Gastrocnemius medialis (tissue), 4 donors: ENCODE measurements around the gene PCDH9. TPM values are rescaled to one million over a fixed set of nuclear protein-coding genes. Genes with fewer than 3 reads are reported as not detected.
A peak's percentile ranks its signal among the peaks of the same experiment; 100 is the strongest.

Experiments used
- ATAC-seq, 2 donors: fragments of 150-250 bp; one replicate each; pipeline ENCODE4 v1.9.1; 2016
- DNase-seq, 2 donors: peaks; one replicate each; pipeline ENCODE4 v3.0.0-alpha.2; 2019
- H3K27ac ChIP-seq, 4 donors: fragments of 200-600 bp; sonication (generic); 1 replicate in 1 of 4; 2 replicates in 3 of 4; pipeline ENCODE4 v1.5.1; 2016 to 2018; ENCODE audit warnings: mild to moderate bottlenecking in 2 of 4, moderate library complexity in 1 of 4
- H3K27me3 ChIP-seq, 3 donors: fragments of 200-600 bp; sonication (generic) in 2 of 3; 1 replicate in 1 of 3; 2 replicates in 2 of 3; pipeline versions ENCODE4 v1.5.1 to v1.6.0; 2016 to 2019; ENCODE audit warnings: mild to moderate bottlenecking in 1 of 3, moderate library complexity in 1 of 3
- H3K36me3 ChIP-seq, 2 donors: fragments of 200-600 bp; sonication (generic) in 1 of 2; one replicate each; pipeline ENCODE4 v1.5.1; 2017 to 2018
- H3K4me1 ChIP-seq, 2 donors: fragments of 200-600 bp; sonication (generic) in 1 of 2; one replicate each; pipeline ENCODE4 v1.5.1; 2016 to 2017; ENCODE audit warnings: mild to moderate bottlenecking in 2 of 2
- H3K4me3 ChIP-seq, 4 donors: fragments of 200-600 bp; sonication (generic) in 3 of 4; 1 replicate in 1 of 4; 2 replicates in 3 of 4; pipeline ENCODE4 v1.5.1; 2016 to 2019; ENCODE audit warnings: mild to moderate bottlenecking in 2 of 4
- H3K9me3 ChIP-seq, 3 donors: fragments of 200-600 bp; sonication (generic) in 2 of 3; 1 replicate in 1 of 3; 2 replicates in 2 of 3; pipeline ENCODE4 v1.5.1; 2016 to 2019
- POLR2A ChIP-seq, 2 donors: fragments of 450-650 bp; IDR thresholded peaks; one replicate each; pipeline ENCODE4 v1.6.1; 2017; ENCODE audit warnings: antibody characterized with exemption in 2 of 2, mild to moderate bottlenecking in 2 of 2, moderate library complexity in 2 of 2
- in situ Hi-C, 4 donors: fragments of 200-750 bp; cut with MboI; loops; one replicate each; pipeline versions ENCODE4 v1.15.0 to v1.8.0; 2017; ENCODE audit warnings: low sequenced_read_pairs in 4 of 4
- intact Hi-C: fragments of 100-400 bp; cut with DNase I; formaldehyde crosslinking; loops from one replicate; pipeline ENCODE4 v1.15.1; 2023; ENCODE audit warnings: low total_unique reads
- total RNA-seq, 4 donors: library from RNA; depleted of rRNA; stranded (reverse); fragments of >200 nt; gene quantifications; one replicate each; pipeline versions ENCODE4 v1.1.0 to v1.2.3, GENCODE V29; 2016
- TF ChIP-seq, protein P1 (sequence below), 5 experiments: fragments of 450-650 bp in 3 of 5; fragments of 200-600 bp in 2 of 5; sonication (generic) in 2 of 5; IDR thresholded peaks in 4 of 5; conservative IDR thresholded peaks in 1 of 5; 1 replicate in 4 of 5; 2 replicates in 1 of 5; pipeline ENCODE4 v1.5.1; 2016 to 2019; ENCODE audit warnings: antibody characterized with exemption in 5 of 5, mild to moderate bottlenecking in 3 of 5, moderate library complexity in 3 of 5

PCDH9 gene
- total RNA-seq, 4 donors from 2014 or later, result 1.4 to 2.1 (median 1.9) TPM

DNA sequence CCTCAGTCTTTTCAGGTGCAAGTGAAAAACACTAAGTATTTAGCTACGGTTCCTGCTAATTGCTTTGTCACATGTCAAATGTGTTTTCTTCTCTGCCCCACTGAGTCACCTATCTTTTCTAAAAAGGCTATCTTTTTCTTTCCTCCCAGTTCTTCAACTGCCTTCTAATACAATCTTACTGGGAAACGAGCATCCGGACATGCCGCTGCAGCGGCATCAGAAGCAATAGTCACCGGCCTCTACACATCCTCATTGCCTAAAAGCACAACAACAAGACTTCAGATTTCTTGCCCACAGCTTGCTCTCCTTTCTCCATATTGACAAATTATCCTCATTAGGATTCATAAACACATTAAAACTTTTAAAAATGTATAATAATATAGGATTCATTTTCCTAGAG is 1.2 kb downstream of the PCDH9 start:
- TF ChIP-seq, protein P1, sequence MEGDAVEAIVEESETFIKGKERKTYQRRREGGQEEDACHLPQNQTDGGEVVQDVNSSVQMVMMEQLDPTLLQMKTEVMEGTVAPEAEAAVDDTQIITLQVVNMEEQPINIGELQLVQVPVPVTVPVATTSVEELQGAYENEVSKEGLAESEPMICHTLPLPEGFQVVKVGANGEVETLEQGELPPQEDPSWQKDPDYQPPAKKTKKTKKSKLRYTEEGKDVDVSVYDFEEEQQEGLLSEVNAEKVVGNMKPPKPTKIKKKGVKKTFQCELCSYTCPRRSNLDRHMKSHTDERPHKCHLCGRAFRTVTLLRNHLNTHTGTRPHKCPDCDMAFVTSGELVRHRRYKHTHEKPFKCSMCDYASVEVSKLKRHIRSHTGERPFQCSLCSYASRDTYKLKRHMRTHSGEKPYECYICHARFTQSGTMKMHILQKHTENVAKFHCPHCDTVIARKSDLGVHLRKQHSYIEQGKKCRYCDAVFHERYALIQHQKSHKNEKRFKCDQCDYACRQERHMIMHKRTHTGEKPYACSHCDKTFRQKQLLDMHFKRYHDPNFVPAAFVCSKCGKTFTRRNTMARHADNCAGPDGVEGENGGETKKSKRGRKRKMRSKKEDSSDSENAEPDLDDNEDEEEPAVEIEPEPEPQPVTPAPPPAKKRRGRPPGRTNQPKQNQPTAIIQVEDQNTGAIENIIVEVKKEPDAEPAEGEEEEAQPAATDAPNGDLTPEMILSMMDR (IDR thresholded peaks at IDR 0.05 in 4 of 5, conservative IDR thresholded peaks at IDR 0.05 in 1 of 5), result no peak
- peak overlapping the region; percentile 76 to 88 (median 83) for H3K4me3 ChIP-seq
- no peak for ATAC-seq
- no peaks in the 10 kb centered on the region for H3K9me3 ChIP-seq
- peaks cover 3 to 9% of the 10 kb centered on the region in 2 donors for H3K4me1 ChIP-seq
- no peaks in the 10 kb centered on the region for H3K27me3 ChIP-seq
- intact Hi-C loops (no loop called here), in situ Hi-C loops (no loop called here)
- no peaks in the 10 kb centered on the region for H3K36me3 ChIP-seq
- no peak for DNase-seq
- no peak overlapping the region for H3K27ac ChIP-seq

DNA sequence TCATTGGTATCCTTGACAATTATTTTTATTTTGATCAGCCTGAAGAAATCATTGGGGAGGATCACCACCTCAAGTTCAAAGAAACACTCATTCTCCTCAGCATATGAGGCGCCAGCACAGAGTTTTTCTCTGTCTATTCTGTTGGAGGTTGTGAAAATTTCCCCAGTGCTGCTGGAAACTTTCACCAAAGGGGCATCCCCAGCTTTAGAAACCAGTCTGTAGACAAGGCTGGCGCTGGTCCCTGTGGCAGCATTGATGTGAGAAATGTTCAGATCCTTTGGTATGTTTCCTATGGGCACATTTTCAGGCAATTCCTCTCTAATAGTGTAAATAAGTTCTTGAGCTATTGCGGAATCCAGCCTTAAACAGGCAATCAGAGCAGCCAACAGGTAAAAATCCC is 2.1 kb downstream of the PCDH9 start:
- Histone ChIP-seq H3K27ac (no peak overlapping the region), H3K9me3 (no peaks in the 10 kb centered on the region), H3K27me3 (no peaks in the 10 kb centered on the region), H3K4me1 (peaks cover 6 to 9% of the 10 kb centered on the region in 2 donors), H3K4me3 (no peak overlapping the region), H3K36me3 (no peaks in the 10 kb centered on the region)
- DNase-seq, result no peak
- no peak for TF ChIP-seq POLR2A (IDR thresholded peaks at IDR 0.05)
- TF ChIP-seq, protein P1 (IDR thresholded peaks at IDR 0.05 in 4 of 5, conservative IDR thresholded peaks at IDR 0.05 in 1 of 5), result no peak
- ATAC-seq, result no peak
- in situ Hi-C loops, result no loop called here
- intact Hi-C loops, result no loop called here

DNA sequence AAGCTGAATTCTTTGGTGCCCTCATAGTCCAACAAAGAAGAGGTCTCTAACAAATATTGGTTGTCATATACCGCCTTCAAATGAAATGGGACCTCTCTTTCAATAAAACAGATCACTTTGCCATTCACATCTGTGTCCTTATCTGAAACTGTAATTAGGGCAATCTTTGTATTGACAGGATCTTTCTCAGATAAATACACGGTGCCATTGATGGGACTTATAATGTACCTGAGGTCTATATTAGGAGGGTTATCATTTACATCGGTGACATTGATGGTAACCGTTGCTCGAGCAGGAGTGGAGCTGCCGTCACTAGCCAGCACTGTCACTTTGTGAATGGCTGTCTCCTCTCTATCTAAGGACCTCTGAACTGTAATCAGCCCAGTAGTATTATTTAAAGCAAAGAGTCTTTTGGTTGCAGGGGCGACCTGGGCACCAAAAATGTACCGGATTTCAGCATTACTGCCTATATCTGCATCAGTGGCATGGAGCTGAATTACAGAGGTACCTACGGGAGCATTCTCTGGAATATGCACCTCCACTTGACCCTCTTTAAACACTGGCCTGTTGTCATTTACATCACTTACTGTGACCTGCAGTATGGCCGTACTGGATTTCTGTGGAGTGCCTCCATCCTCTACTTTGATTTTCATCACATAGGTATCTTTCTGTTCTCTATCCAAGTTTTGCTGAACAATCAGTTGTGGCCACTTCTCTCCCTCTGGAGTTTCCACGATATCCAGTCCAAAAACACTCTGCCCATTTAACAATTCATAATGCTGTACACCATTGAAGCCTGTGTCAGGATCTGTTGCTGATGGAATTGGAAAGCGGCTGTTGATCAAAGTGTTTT is 2.8 kb downstream of the PCDH9 start:
- no peak for TF ChIP-seq POLR2A (IDR thresholded peaks at IDR 0.05)
- TF ChIP-seq, protein P1 (IDR thresholded peaks at IDR 0.05 in 4 of 5, conservative IDR thresholded peaks at IDR 0.05 in 1 of 5), result no peak
- in situ Hi-C loops (no loop called here), intact Hi-C loops (no loop called here)
- H3K27me3 ChIP-seq, result no peaks in the 10 kb centered on the region
- H3K4me3 ChIP-seq, result no peak overlapping the region
- H3K36me3 ChIP-seq, result no peaks in the 10 kb centered on the region
- no peaks in the 10 kb centered on the region for H3K9me3 ChIP-seq
- no peak for ATAC-seq
- DNase-seq, result no peak
- H3K27ac ChIP-seq, result no peak overlapping the region
- H3K4me1 ChIP-seq, result peaks cover 9% of the 10 kb centered on the region in 2 donors

DNA sequence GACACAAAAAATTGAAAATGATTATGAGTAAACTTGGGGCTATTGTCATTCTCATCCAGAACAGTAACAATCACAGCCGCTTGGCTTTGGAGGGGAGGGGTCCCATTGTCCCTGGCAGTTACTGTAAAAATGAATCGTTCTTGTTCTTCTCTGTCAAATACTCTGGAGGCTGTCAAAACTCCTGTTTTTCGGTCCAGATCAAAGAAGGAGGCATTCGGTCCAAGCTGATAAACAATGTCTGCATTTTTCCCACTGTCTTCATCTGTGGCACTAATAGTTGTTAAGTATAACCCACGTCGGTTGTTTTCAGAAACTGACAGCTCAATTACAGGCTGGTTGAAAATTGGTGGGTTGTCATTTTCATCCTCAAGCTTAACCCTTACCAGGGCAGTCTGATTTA is 3.4 kb downstream of the PCDH9 start:
- in situ Hi-C loops, result no loop called here
- Histone ChIP-seq H3K9me3 (no peaks in the 10 kb centered on the region), H3K36me3 (no peaks in the 10 kb centered on the region), H3K27me3 (no peaks in the 10 kb centered on the region), H3K4me3 (no peak overlapping the region), H3K27ac (no peak overlapping the region), H3K4me1 (peaks cover 9 to 11% of the 10 kb centered on the region in 2 donors)
- no peak for ATAC-seq
- intact Hi-C loops, result no loop called here
- no peak for DNase-seq
- no peak for TF ChIP-seq POLR2A (IDR thresholded peaks at IDR 0.05)
- TF ChIP-seq, protein P1 (IDR thresholded peaks at IDR 0.05 in 4 of 5, conservative IDR thresholded peaks at IDR 0.05 in 1 of 5), result no peak
